Upper lobe of right lung (tissue), 1 donor: ENCODE measurements around the gene PNLDC1. TPM values are rescaled to one million over a fixed set of nuclear protein-coding genes. Genes with fewer than 3 reads are reported as not detected.
A peak's percentile ranks its signal among the peaks of the same experiment; 100 is the strongest.
"Not testable (repeated sequence)": the region's sequence is repeated elsewhere in the genome, so short reads cannot be mapped to it uniquely, and the experiment has no call there.

Experiments
- ATAC-seq: fragments of 200-7000 bp; cut with Tn5 transposase; one replicate; pipeline ENCODE4 v1.9.1; 2020; ENCODE audit warnings: mild to moderate bottlenecking, moderate library complexity
- DNase-seq: peaks from one replicate; pipeline ENCODE4 v3.0.0-alpha.2; 2020
- H3K27ac ChIP-seq: fragments of 200-600 bp; one replicate; pipeline ENCODE4 v1.8.0; 2022
- H3K27me3 ChIP-seq: fragments of 200-600 bp; one replicate; pipeline ENCODE4 v1.8.0; 2022; ENCODE audit warnings: mild to moderate bottlenecking
- H3K36me3 ChIP-seq: fragments of 200-600 bp; one replicate; pipeline ENCODE4 v1.8.0; 2022
- H3K4me1 ChIP-seq: fragments of 200-600 bp; one replicate; pipeline ENCODE4 v1.8.0; 2022
- H3K4me3 ChIP-seq: fragments of 200-600 bp; one replicate; pipeline ENCODE4 v1.8.0; 2022; ENCODE audit warnings: mild to moderate bottlenecking
- H3K9me3 ChIP-seq: fragments of 200-600 bp; one replicate; pipeline ENCODE4 v1.8.0; 2022
- intact Hi-C: fragments of 100-400 bp; cut with DNase I; formaldehyde crosslinking; loops from one replicate; pipeline ENCODE4 v1.11.0; 2022
- total RNA-seq: library from RNA; stranded (reverse); fragmentation: NEBNext Ultra II Directional; extraction: Animal tissue kit (Norgen Biotek cat#: 25700); gene quantifications from one replicate; pipeline ENCODE4 v1.2.1, GENCODE V29; 2021
- TF ChIP-seq, protein P1 (sequence below): fragments of 200-600 bp; IDR thresholded peaks from one replicate; pipeline ENCODE4 v1.8.0; 2022; ENCODE audit warnings: antibody characterized with exemption
- donor health status: DM: no; HTN: yes; CAD: no; lungs with severe emphysema.

The PNLDC1 gene
- total RNA-seq, 1 donor from 2014 or later: 0.49 TPM

DNA sequence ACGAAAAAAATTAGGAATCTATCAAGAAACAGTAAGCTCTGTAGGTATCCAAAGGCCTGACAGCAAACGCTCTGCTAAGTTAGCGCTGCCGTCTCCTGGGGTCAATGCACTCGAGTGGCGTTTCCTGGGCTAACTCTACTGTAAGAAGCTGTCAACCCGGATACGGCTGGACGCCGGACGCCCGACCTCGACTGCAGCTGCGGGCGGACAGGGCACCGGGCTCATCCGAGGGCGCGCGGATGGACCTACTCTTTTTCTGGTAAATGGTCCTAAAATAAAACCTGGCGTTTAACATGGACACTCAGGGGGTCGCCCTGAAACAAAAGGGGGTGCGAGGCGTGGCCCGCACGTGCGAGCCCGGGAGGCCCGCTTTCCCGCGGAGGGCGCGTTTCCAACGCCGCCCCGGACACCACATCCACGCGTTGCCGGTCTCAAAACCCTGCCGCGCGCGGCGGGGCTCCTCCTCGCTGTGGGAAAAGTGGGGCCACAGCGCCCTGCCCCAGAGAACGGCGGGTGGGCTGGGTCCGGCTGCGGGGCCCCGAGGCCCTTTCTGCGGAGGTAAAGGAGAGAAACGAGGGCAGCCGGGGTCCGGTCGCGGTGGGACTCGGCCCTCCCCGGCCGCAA is 11.2 kb upstream of the PNLDC1 start:
- Histone ChIP-seq H3K4me3 (peak overlapping the region; percentile 98), H3K36me3 (peaks cover 62% of the 10 kb centered on the region), H3K4me1 (peaks cover 31% of the 10 kb centered on the region), H3K27me3 (no peaks in the 10 kb centered on the region), H3K27ac (peak overlapping the region; percentile 90), H3K9me3 (no peaks in the 10 kb centered on the region)
- peak; percentile 73 for DNase-seq
- ATAC-seq: no peak
- intact Hi-C loops: no loop called here
- TF ChIP-seq, protein P1, sequence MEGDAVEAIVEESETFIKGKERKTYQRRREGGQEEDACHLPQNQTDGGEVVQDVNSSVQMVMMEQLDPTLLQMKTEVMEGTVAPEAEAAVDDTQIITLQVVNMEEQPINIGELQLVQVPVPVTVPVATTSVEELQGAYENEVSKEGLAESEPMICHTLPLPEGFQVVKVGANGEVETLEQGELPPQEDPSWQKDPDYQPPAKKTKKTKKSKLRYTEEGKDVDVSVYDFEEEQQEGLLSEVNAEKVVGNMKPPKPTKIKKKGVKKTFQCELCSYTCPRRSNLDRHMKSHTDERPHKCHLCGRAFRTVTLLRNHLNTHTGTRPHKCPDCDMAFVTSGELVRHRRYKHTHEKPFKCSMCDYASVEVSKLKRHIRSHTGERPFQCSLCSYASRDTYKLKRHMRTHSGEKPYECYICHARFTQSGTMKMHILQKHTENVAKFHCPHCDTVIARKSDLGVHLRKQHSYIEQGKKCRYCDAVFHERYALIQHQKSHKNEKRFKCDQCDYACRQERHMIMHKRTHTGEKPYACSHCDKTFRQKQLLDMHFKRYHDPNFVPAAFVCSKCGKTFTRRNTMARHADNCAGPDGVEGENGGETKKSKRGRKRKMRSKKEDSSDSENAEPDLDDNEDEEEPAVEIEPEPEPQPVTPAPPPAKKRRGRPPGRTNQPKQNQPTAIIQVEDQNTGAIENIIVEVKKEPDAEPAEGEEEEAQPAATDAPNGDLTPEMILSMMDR: no peak

GRCh38 chr6:159789377-159790148 is 10.5 kb upstream of the PNLDC1 start, which contains the start of gene TCP1:
Gene TCP1, minus strand, starts transcription at chr6:159789602. Its CDS starts 134 bp downstream, at chr6:159789468.
- TF ChIP-seq, protein P1: no peak
- intact Hi-C loops: no loop called here

GRCh38 chr6:159790149-159790955 is 9.7 kb upstream of the PNLDC1 start, which contains the start of gene MRPL18:
Gene MRPL18, plus strand, starts transcription at chr6:159790467. Its CDS starts 121 bp downstream, at chr6:159790588.
- TF ChIP-seq, protein P1: no peak
- Histone ChIP-seq H3K4me1 (peaks cover 31% of the 10 kb centered on the region), H3K36me3 (peaks cover 54% of the 10 kb centered on the region), H3K4me3 (peak within 1 kb of the TSS; percentile 98), H3K9me3 (no peaks in the 10 kb centered on the region), H3K27ac (peak within 1 kb of the TSS; percentile 90), H3K27me3 (no peaks in the 10 kb centered on the region)
- intact Hi-C loops: no loop called here
- ATAC-seq: peak; percentile 92
- peak; percentile 96 for DNase-seq

More at GRCh38 chr6:159789377-159790148, 10.5 kb upstream of the PNLDC1 start, which contains the start of gene TCP1:
- H3K36me3 ChIP-seq: peaks cover 59% of the 10 kb centered on the region
- DNase-seq (peak; percentile 99), ATAC-seq (peak; percentile 93)
- H3K9me3 ChIP-seq: no peaks in the 10 kb centered on the region
- H3K27me3 ChIP-seq: no peaks in the 10 kb centered on the region
- peak within 1 kb of the TSS; percentile 98 for H3K4me3 ChIP-seq
- peak within 1 kb of the TSS; percentile 90 for H3K27ac ChIP-seq
- peaks cover 31% of the 10 kb centered on the region for H3K4me1 ChIP-seq

GRCh38 chr6:159790956-159791598 is 9.0 kb upstream of the PNLDC1 start:
- no peaks in the 10 kb centered on the region for H3K9me3 ChIP-seq
- intact Hi-C loops: no loop called here
- DNase-seq: no peak
- H3K27ac ChIP-seq: peak overlapping the region; percentile 87
- no peaks in the 10 kb centered on the region for H3K27me3 ChIP-seq
- H3K4me1 ChIP-seq: peaks cover 37% of the 10 kb centered on the region
- ATAC-seq: no peak
- H3K36me3 ChIP-seq: peaks cover 53% of the 10 kb centered on the region
- peak overlapping the region; percentile 98 for H3K4me3 ChIP-seq
- TF ChIP-seq, protein P1: no peak

DNA sequence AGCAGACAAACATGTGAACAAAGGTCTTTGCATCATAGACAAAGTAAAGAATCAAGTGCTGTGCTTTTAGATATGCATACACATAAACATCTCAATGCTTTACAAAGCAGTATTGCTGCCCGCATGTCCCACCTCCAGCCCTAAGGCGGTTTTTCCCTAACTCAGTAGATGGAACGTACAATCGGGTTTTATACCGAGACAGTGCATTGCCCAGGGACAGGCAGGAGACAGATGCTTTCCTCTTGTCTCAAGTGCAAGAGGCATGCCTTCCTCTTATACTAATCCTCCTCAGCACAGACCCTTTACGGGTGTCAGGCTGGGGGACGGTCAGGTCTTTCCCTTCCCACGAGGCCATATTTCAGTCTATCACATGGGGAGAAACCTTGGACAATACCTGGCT is 5.1 kb upstream of the PNLDC1 start:
- ATAC-seq, H3K27me3 ChIP-seq, H3K9me3 ChIP-seq, intact Hi-C loops, DNase-seq, H3K4me3 ChIP-seq: not testable (repeated sequence)
- Histone ChIP-seq H3K36me3 (peaks cover 69% of the 10 kb centered on the region), H3K27ac (peak overlapping the region; percentile 36), H3K4me1 (peaks cover 21% of the 10 kb centered on the region)
